Spleen (tissue), 7 donors: ENCODE measurements around the gene CUX1.

Experiments used
- POLR2AphosphoS5 ChIP-seq, 3 donors: sonication (generic); formaldehyde crosslinking; IDR thresholded peaks; one replicate each; pipeline ENCODE4 v1.5.1; 2017; ENCODE audit warnings: antibody characterized with exemption in 3 of 3
- TF ChIP-seq, protein P1 (sequence below), 11 experiments: fragments of 200-600 bp in 7 of 11; fragments of 450-650 bp in 4 of 11; sonication (generic) in 4 of 11; IDR thresholded peaks in 8 of 11; conservative IDR thresholded peaks in 3 of 11; 1 replicate in 7 of 11; 2 replicates in 4 of 11; pipeline versions ENCODE4 v1.4.0 to v1.8.0; 2016 to 2021; ENCODE audit warnings: antibody characterized with exemption in 11 of 11, inconsistent platforms in 4 of 11, mild to moderate bottlenecking in 1 of 11
- donor health status: DM: no; HTN: no; CAD: no; lungs with moderate emphysema.
- donor health status: DM: no; HTN: no; CAD: no.
- donor health status: DM: no; HTN: no; CAD: no.

DNA sequence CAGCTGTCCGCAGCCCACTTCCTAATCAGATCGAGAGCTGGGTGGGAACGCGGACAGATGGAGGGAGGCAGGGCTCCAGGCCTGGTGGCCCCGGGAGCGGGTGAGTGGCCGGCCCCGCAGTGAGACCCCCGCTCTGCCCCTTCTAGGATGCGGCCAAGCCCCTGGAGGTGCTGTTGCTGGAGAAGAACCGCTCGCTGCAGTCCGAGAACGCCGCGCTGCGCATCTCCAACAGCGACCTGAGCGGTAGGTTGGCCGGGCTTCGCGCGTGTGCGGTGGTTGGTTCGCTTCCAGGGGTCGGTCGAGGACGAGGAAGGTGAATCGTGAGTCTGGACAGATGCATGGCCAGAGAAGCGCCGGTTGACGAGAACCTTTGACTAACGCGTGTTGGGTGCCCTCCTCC, 377.9 kb downstream of the CUX1 start:
- TF ChIP-seq, protein P1, sequence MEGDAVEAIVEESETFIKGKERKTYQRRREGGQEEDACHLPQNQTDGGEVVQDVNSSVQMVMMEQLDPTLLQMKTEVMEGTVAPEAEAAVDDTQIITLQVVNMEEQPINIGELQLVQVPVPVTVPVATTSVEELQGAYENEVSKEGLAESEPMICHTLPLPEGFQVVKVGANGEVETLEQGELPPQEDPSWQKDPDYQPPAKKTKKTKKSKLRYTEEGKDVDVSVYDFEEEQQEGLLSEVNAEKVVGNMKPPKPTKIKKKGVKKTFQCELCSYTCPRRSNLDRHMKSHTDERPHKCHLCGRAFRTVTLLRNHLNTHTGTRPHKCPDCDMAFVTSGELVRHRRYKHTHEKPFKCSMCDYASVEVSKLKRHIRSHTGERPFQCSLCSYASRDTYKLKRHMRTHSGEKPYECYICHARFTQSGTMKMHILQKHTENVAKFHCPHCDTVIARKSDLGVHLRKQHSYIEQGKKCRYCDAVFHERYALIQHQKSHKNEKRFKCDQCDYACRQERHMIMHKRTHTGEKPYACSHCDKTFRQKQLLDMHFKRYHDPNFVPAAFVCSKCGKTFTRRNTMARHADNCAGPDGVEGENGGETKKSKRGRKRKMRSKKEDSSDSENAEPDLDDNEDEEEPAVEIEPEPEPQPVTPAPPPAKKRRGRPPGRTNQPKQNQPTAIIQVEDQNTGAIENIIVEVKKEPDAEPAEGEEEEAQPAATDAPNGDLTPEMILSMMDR (IDR thresholded peaks at IDR 0.05 in 8 of 11, conservative IDR thresholded peaks at IDR 0.05 in 3 of 11), result no peak
- peak in 1 of 3 donors; percentile 50 for TF ChIP-seq POLR2AphosphoS5 (IDR thresholded peaks at IDR 0.05)
